PC-3 (cell line): ENCODE results near the gene GXYLT2.
"Not testable (repeated sequence)": the region's sequence is repeated elsewhere in the genome, so short reads cannot be mapped to it uniquely, and the experiment has no call there.

Experiments used
- CTCF ChIP-seq: fragments of 300-600 bp; sonication (generic); conservative IDR thresholded peaks from 2 replicates; pipeline ENCODE4 v1.5.1; 2017; ENCODE audit warnings: antibody characterized with exemption, low read depth, mild to moderate bottlenecking, low read length
- EZH2 ChIP-seq: fragments of 300-600 bp; sonication (generic); IDR thresholded peaks from one replicate; pipeline ENCODE4 v1.6.1; 2017; ENCODE audit warnings: antibody characterized with exemption, mild to moderate bottlenecking, low read length; ENCODE audit not compliant: unreplicated experiment

DNA sequence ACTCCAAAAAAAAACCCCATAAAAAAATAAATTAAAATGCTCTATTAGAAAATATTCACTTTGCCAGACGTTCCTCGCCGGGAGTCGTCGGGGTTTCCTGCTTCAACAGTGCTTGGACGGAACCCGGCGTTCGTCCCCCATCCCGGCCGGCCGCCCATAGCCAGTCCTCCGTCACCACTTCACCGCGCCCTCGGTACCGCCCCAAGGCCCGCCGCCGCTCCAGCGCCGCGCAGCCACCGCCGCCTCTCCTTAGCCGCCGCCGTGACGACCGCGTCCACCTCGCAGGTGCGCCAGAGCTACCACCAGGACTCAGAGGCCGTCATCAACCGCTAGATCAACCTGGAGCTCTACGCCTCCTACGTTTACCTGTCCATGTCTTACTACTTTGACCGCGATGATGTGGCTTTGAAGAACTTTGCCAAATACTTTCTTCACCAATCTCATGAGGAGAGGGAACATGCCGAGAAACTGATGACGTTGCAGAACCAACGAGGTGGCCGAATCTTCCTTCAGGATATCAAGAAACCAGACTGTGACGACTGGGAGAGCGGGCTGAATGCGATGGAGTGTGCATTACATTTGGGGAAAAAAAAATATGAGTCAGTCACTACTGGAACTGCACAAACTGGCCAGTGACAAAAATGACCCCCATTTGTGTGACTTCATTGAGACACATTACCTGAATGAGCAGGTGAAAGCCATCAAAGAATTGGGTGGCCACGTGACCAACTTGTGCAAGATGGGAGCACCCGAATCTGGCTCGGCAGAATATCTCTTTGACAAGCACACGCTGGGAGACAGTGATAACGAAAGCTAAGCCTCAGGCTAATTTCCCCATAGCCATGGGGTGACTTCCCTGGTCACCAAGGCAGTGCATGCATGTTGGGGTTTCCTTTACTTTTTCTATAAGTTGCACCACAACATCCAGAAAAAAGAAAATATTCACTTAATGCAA, 41.2 kb downstream of the GXYLT2 start:
- TF ChIP-seq CTCF, EZH2: not testable (repeated sequence)
